Lower leg skin (tissue), 4 donors: ENCODE results near the gene ADCY7. TPM values are rescaled to one million over a fixed set of nuclear protein-coding genes. Genes with fewer than 3 reads are reported as not detected.

Experiments used
- DNase-seq, 2 donors: peaks; one replicate each; pipeline ENCODE4 v3.0.0-alpha.2; 2019; ENCODE audit warnings: low spot score in 2 of 2
- H3K4me3 ChIP-seq: fragments of 200-600 bp; sonication (generic); 2 replicates; pipeline ENCODE4 v1.5.1; 2017; ENCODE audit warnings: mild to moderate bottlenecking, low read depth; ENCODE audit not compliant: poor library complexity, severe bottlenecking
- CTCF ChIP-seq, 3 donors: fragments of 450-650 bp; IDR thresholded peaks; one replicate each; pipeline ENCODE4 v1.5.1; 2016; ENCODE audit warnings: antibody characterized with exemption in 3 of 3, mild to moderate bottlenecking in 3 of 3, moderate library complexity in 2 of 3
- POLR2A ChIP-seq, 2 donors: fragments of 450-650 bp; IDR thresholded peaks; one replicate each; pipeline ENCODE4 v1.6.1; 2016 to 2017; ENCODE audit warnings: antibody characterized with exemption in 2 of 2, mild to moderate bottlenecking in 1 of 2, moderate library complexity in 1 of 2
- WGBS, 2 donors: methylation state at CpG; one replicate each; pipeline ENCODE4 v1.1.5; 2018; 5-methylcytosine and 5-hydroxymethylcytosine counted together
- intact Hi-C: fragments of 100-400 bp; cut with DNase I; formaldehyde crosslinking; loops from one replicate; pipeline ENCODE4 v1.15.0; 2023; ENCODE audit warnings: low total_unique reads
- total RNA-seq, 4 donors: library from RNA; depleted of rRNA; stranded (reverse); fragments of >200 nt; gene quantifications; one replicate each; pipeline ENCODE4 v1.1.0, GENCODE V29; 2016

ADCY7 gene
- total RNA-seq, 4 donors from 2014 or later = 14.0 to 28.2 (median 21.0) TPM

GRCh38 chr16:50228364-50228868 is 37.9 kb upstream of the ADCY7 start:
- intact Hi-C loops = no loop called here
- DNase-seq = no peak
- no peak for TF ChIP-seq CTCF (IDR thresholded peaks at IDR 0.05)
- TF ChIP-seq POLR2A (IDR thresholded peaks at IDR 0.05) = no peak
- 90 to 97% methylated on average over 5 of the region's 5 CpGs for WGBS, 2 donors
- no peak overlapping the region for H3K4me3 ChIP-seq

- 87 to 94% methylated on average over 10 of the region's 10 CpGs for WGBS, 2 donors
- intact Hi-C loops = no loop called here
- no peak overlapping the region for H3K4me3 ChIP-seq
- TF ChIP-seq CTCF (IDR thresholded peaks at IDR 0.05) (no peak), POLR2A (IDR thresholded peaks at IDR 0.05) (no peak)
- DNase-seq = no peak
These were observed 37.1 kb upstream of the ADCY7 start for GRCh38 chr16:50229149-50229726.

- TF ChIP-seq CTCF (IDR thresholded peaks at IDR 0.05) (no peak), POLR2A (IDR thresholded peaks at IDR 0.05) (no peak)
- intact Hi-C loops = loop anchor here (10.0 kb wide), 1 partner anchor 570 kb away; no protein-coding TSS in a partner anchor
- H3K4me3 ChIP-seq = no peak overlapping the region
- WGBS, 2 donors = 63% methylated on average over 5 of the region's 5 CpGs
- DNase-seq = no peak
These were observed 31.4 kb upstream of the ADCY7 start for GRCh38 chr16:50234771-50235556.

GRCh38 chr16:50235581-50235980 is 30.8 kb upstream of the ADCY7 start:
- H3K4me3 ChIP-seq = no peak overlapping the region
- no peak for TF ChIP-seq POLR2A (IDR thresholded peaks at IDR 0.05)
- TF ChIP-seq CTCF (IDR thresholded peaks at IDR 0.05) = no peak
- no peak for DNase-seq
- 28 to 36% methylated on average over 6 of the region's 6 CpGs for WGBS, 2 donors
- intact Hi-C loops = loop anchor here (10.0 kb wide), 1 partner anchor 569 kb away; no protein-coding TSS in a partner anchor

- no peak for DNase-seq
- 90 to 96% methylated on average over 3 of the region's 3 CpGs for WGBS, 2 donors
- H3K4me3 ChIP-seq = no peak overlapping the region
- TF ChIP-seq CTCF (IDR thresholded peaks at IDR 0.05) (no peak), POLR2A (IDR thresholded peaks at IDR 0.05) (no peak)
- intact Hi-C loops = loop anchor here (10.0 kb wide), 1 partner anchor 566 kb away; no protein-coding TSS in a partner anchor
These were observed 28.0 kb upstream of the ADCY7 start for GRCh38 chr16:50238314-50238713.
